Umbilical cord (tissue), 2 donors: Measurements from ENCODE around the gene TERB1. TPM values are rescaled to one million over a fixed set of nuclear protein-coding genes. Genes with fewer than 3 reads are reported as not detected.

ENCODE experiments used
- DNase-seq: peaks from one replicate; pipeline ENCODE4 v3.0.0-alpha.2; 2015; ENCODE audit warnings: low spot score
- total RNA-seq: library from RNA; depleted of rRNA; stranded (reverse); fragments of >200 nt; gene quantifications from one replicate; pipeline ENCODE4 v1.2.3, GENCODE V29; 2014; ENCODE audit warnings: low replicate concordance; ENCODE audit not compliant: insufficient read depth

Gene TERB1
- total RNA-seq = 1.7 TPM

GRCh38 chr16:66801320-66802105 lies at the start of gene TERB1:
TSS of gene TERB1 (minus strand) at chr16:66801584. CDS start at chr16:66796798, 4,786 bp downstream.
- DNase-seq = no peak

GRCh38 chr16:66850115-66850815 lies 48.9 kb upstream of the TERB1 start:
- no peak for DNase-seq

- DNase-seq = no peak
These were observed 48.2 kb upstream of the TERB1 start for GRCh38 chr16:66849549-66849948.

- no peak for DNase-seq
These were observed 47.6 kb upstream of the TERB1 start for GRCh38 chr16:66849021-66849420.

GRCh38 chr16:66848172-66848571 lies 46.8 kb upstream of the TERB1 start:
- no peak for DNase-seq

- DNase-seq = no peak
These were observed 46.2 kb upstream of the TERB1 start for GRCh38 chr16:66847533-66848067.

- no peak for DNase-seq
These were observed 45.4 kb upstream of the TERB1 start for GRCh38 chr16:66846831-66847230.

GRCh38 chr16:66846266-66846665 lies 44.9 kb upstream of the TERB1 start:
- no peak for DNase-seq

GRCh38 chr16:66845791-66846221 lies 44.4 kb upstream of the TERB1 start:
- DNase-seq = no peak

- no peak for DNase-seq
These were observed 43.7 kb upstream of the TERB1 start for GRCh38 chr16:66845080-66845410.

- no peak for DNase-seq
These were observed 43.1 kb upstream of the TERB1 start, which contains the start of gene CA7 for GRCh38 chr16:66844342-66845079. TSS of gene CA7 (plus strand) at chr16:66844414. CDS start at chr16:66844488, 74 bp downstream.

- DNase-seq = no peak
These were observed 42.6 kb upstream of the TERB1 start for GRCh38 chr16:66844009-66844341.

- DNase-seq = no peak
These were observed 41.8 kb upstream of the TERB1 start for GRCh38 chr16:66843191-66843590.

GRCh38 chr16:66842765-66843164 lies 41.4 kb upstream of the TERB1 start:
- no peak for DNase-seq

GRCh38 chr16:66841366-66841765 lies 40.0 kb upstream of the TERB1 start:
- DNase-seq = no peak

GRCh38 chr16:66840883-66841282 lies 39.5 kb upstream of the TERB1 start:
- no peak for DNase-seq

- DNase-seq = no peak
These were observed 33.4 kb upstream of the TERB1 start for GRCh38 chr16:66834746-66835145.

- DNase-seq = no peak
These were observed 31.4 kb upstream of the TERB1 start for GRCh38 chr16:66832661-66833305.

GRCh38 chr16:66832190-66832589 lies 30.8 kb upstream of the TERB1 start:
- no peak for DNase-seq

GRCh38 chr16:66830422-66831404 lies 29.3 kb upstream of the TERB1 start, which contains the start of gene NAE1:
TSS of gene NAE1 (minus strand) at chr16:66830976. CDS start at chr16:66830899, 77 bp downstream.
- peak; percentile 93 for DNase-seq
